ENCODE measurements around the gene ALPL. TPM values are rescaled to one million over a fixed set of nuclear protein-coding genes. Genes with fewer than 3 reads are reported as not detected.

ALPL gene
- total and polyA plus RNA-seq, 2 of the 4 experiments (the other 2 are of a cell fraction): 0.54 to 2.2 TPM

- Histone ChIP-seq H3K36me3 (ENCODE audit: control insufficient read depth, insufficient read depth, low read length) (no peaks in the 10 kb centered on the region), H2BK15ac (ENCODE audit: low read depth, low read length) (no peak overlapping the region), H2BK120ac (ENCODE audit: low read depth, low read length) (no peak overlapping the region), H3K9me3 (ENCODE audit: control insufficient read depth, insufficient read depth, low read length) (no peaks in the 10 kb centered on the region), H3K9ac (ENCODE audit: low read depth, low read length) (no peak overlapping the region), H3K4me2 (ENCODE audit: low read depth, low read length) (no peak overlapping the region), H2AFZ (replicated peaks; ENCODE audit: low read length, poor library complexity) (no peak overlapping the region), H2AK9ac (replicated peaks; ENCODE audit: low read depth, low read length, poor library complexity) (no peak overlapping the region), H4K8ac (ENCODE audit: low read depth in 2 of 2, low read length in 2 of 2) (no peak overlapping the region), H3K9me1 (ENCODE audit: insufficient read depth, low read length) (peaks cover 11% of the 10 kb centered on the region), H3K4me1 (ENCODE audit: control insufficient read depth, insufficient read depth, low read length) (peaks cover 12% of the 10 kb centered on the region), H2BK5ac (ENCODE audit: low read depth, low read length, poor library complexity, severe bottlenecking) (no peak overlapping the region), H3K4ac (ENCODE audit: low read depth, low read length) (no peak overlapping the region), H2AK5ac (ENCODE audit: low read depth, low read length) (no peak overlapping the region), H4K20me1 (ENCODE audit: insufficient read depth, low read length) (0 out of 2 replicates have a peak, but pooled peaks cover 3% of the 10 kb centered on the region), H3K27ac (ENCODE audit: insufficient read depth, low read length) (no peak overlapping the region), H3K4me3 (ENCODE audit: insufficient read depth, low read depth, low read length) (no peak overlapping the region), H4K5ac (ENCODE audit: low read depth, low read length) (no peak overlapping the region), H3K14ac (replicated peaks; ENCODE audit: low read depth, low read length) (no peak overlapping the region), H3K27me3 (ENCODE audit: control insufficient read depth, insufficient read depth, low read length) (peaks cover 19% of the 10 kb centered on the region), H2BK20ac (ENCODE audit: low read depth, low read length) (no peak overlapping the region), H3K56ac (ENCODE audit: extremely low read depth, insufficient read depth, low read length) (no peak overlapping the region), H3K23ac (ENCODE audit: low read depth, low read length) (no peak overlapping the region), H4K91ac (ENCODE audit: insufficient read depth, low read depth, low read length) (no peak overlapping the region), H3K18ac (ENCODE audit: low read depth, low read length) (no peak overlapping the region), H3K79me1 (ENCODE audit: low read depth in 1 of 2, low read length in 2 of 2) (no peaks in the 10 kb centered on the region)
- DNase-seq: no peak
- POLR2A ChIA-PET (ENCODE audit: unreplicated experiment): no interaction called here
- BruUV-seq (replicated peaks): no TSS peak
- WGBS, 2 experiments (ENCODE audit: extremely low coverage in 2 of 2, insufficient read length in 1 of 2): 54% methylated on average over 4 of the region's 4 CpGs; no CpG with 5 or more reads in 1 of the 2 experiments
- in situ Hi-C loops (cut with MboI; ENCODE audit: low sequenced_read_pairs) (no loop called here), intact Hi-C loops (cut with micrococcal nuclease) (loop anchor here (5.0 kb wide), 1 partner anchor 135 kb away; no protein-coding TSS in a partner anchor), dilution Hi-C loops (cut with HindIII; ENCODE audit: low sequenced_read_pairs, unreplicated experiment) (no loop called here)
- CTCF ChIA-PET: no interaction called here
- ATAC-seq (ENCODE audit: low read depth): no peak
- no peak for TF ChIP-seq ELK1 (IDR thresholded peaks at IDR 0.05; ENCODE audit: borderline replicate concordance, low read depth, low read length)
- TF ChIP-seq MAZ (IDR thresholded peaks at IDR 0.05; ENCODE audit: borderline replicate concordance, low read depth, low read length): no peak
- TF ChIP-seq CHD1 (IDR thresholded peaks at IDR 0.05; ENCODE audit: low read depth, low read length): no peak
- no peak for TF ChIP-seq POLR2A (IDR thresholded peaks at IDR 0.05; ENCODE audit: low read depth, low read length)
- no peak for TF ChIP-seq RCOR1 (IDR thresholded peaks at IDR 0.05; ENCODE audit: insufficient replicate concordance, low read length)
- TF ChIP-seq SMC3 (IDR thresholded peaks at IDR 0.05; ENCODE audit: low read depth, low read length): no peak
- no peak for TF ChIP-seq BHLHE40 (IDR thresholded peaks at IDR 0.05; ENCODE audit: low read depth, low read length)
- no peak for TF ChIP-seq MAFK (IDR thresholded peaks at IDR 0.05; ENCODE audit: low read depth, low read length)
- TF ChIP-seq RAD21 (IDR thresholded peaks at IDR 0.05; ENCODE audit: low read length): no peak
These were observed 2.4 kb upstream of the ALPL start for GRCh38 chr1:21506804-21507203.

Data from IMR-90 (cell line).